Esophagus muscularis mucosa (tissue), 3 donors: Measurements from ENCODE around the gene SOX5.
"Not testable (repeated sequence)": the region's sequence is repeated elsewhere in the genome, so short reads cannot be mapped to it uniquely, and the experiment has no call there.

ENCODE experiments used
- CTCF ChIP-seq, 3 experiments: fragments of 200-600 bp in 2 of 3; fragments of 450-650 bp in 1 of 3; sonication (generic) in 2 of 3; IDR thresholded peaks; one replicate each; pipeline ENCODE4 v1.5.1; 2017 to 2019; ENCODE audit warnings: antibody characterized with exemption in 3 of 3, mild to moderate bottlenecking in 2 of 3, moderate library complexity in 1 of 3
- POLR2AphosphoS5 ChIP-seq, 2 donors: sonication (generic); formaldehyde crosslinking; IDR thresholded peaks; one replicate each; pipeline ENCODE4 v1.6.1; 2017; ENCODE audit warnings: antibody characterized with exemption in 2 of 2

GRCh38 chr12:23509832-23510231 lies 439.6 kb downstream of the SOX5 start:
- not testable (repeated sequence) for TF ChIP-seq POLR2AphosphoS5, CTCF (IDR thresholded peaks at IDR 0.05)
